Gastrocnemius medialis (tissue), 4 donors: ENCODE data around the gene MIPEP.

Experiments
- POLR2A ChIP-seq, 2 donors: fragments of 450-650 bp; IDR thresholded peaks; one replicate each; pipeline ENCODE4 v1.6.1; 2017; ENCODE audit warnings: antibody characterized with exemption in 2 of 2, mild to moderate bottlenecking in 2 of 2, moderate library complexity in 2 of 2
- TF ChIP-seq, protein P1 (sequence below), 5 experiments: fragments of 450-650 bp in 3 of 5; fragments of 200-600 bp in 2 of 5; sonication (generic) in 2 of 5; IDR thresholded peaks in 4 of 5; conservative IDR thresholded peaks in 1 of 5; 1 replicate in 4 of 5; 2 replicates in 1 of 5; pipeline ENCODE4 v1.5.1; 2016 to 2019; ENCODE audit warnings: antibody characterized with exemption in 5 of 5, mild to moderate bottlenecking in 3 of 5, moderate library complexity in 3 of 5

DNA sequence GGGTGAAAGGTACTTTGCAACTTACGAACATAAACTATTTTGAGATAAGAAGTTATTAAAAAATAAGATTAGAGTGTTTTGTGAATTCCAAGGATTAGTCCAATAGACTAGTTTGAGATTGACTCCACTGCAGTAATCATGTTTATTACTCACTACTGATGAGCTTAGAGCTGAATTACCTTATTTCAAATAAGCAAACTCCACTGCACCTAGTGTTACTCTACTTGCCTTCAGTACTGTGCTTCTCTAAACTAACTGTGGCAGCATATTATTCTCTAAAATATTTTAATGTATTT lies 111.7 kb downstream of the MIPEP start:
- TF ChIP-seq, protein P1, sequence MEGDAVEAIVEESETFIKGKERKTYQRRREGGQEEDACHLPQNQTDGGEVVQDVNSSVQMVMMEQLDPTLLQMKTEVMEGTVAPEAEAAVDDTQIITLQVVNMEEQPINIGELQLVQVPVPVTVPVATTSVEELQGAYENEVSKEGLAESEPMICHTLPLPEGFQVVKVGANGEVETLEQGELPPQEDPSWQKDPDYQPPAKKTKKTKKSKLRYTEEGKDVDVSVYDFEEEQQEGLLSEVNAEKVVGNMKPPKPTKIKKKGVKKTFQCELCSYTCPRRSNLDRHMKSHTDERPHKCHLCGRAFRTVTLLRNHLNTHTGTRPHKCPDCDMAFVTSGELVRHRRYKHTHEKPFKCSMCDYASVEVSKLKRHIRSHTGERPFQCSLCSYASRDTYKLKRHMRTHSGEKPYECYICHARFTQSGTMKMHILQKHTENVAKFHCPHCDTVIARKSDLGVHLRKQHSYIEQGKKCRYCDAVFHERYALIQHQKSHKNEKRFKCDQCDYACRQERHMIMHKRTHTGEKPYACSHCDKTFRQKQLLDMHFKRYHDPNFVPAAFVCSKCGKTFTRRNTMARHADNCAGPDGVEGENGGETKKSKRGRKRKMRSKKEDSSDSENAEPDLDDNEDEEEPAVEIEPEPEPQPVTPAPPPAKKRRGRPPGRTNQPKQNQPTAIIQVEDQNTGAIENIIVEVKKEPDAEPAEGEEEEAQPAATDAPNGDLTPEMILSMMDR (IDR thresholded peaks at IDR 0.05 in 4 of 5, conservative IDR thresholded peaks at IDR 0.05 in 1 of 5): no peak
- TF ChIP-seq POLR2A (IDR thresholded peaks at IDR 0.05): no peak
